Activated T-helper 2 cell treated with anti-CD3 and anti-CD28 coated beads, Interferon-gamma antibody, Interleukin-2, Interleukin-4, amounts not matched to agents 10 μg/mL and 5 μg/mL and 100 μg/mL, durations not matched to agents 14 hours and 24 hours and 36 hours (primary cell): Measurements from ENCODE around the gene DKKL1. TPM values are rescaled to one million over a fixed set of nuclear protein-coding genes. Genes with fewer than 3 reads are reported as not detected.

Source experiments
- DNase-seq: peaks from one replicate; pipeline ENCODE4 v3.0.0; 2021; ENCODE audit warnings: low spot score
- H3K27ac Mint-ChIP-seq: one replicate; pipeline ENCODE4 v1.8.0; 2021; ENCODE audit warnings: mixed read lengths
- H3K27me3 Mint-ChIP-seq: one replicate; pipeline ENCODE4 v1.8.0; 2021; ENCODE audit warnings: low read depth, mixed read lengths
- H3K36me3 Mint-ChIP-seq: one replicate; pipeline ENCODE4 v1.8.0; 2021; ENCODE audit warnings: low read depth, mixed read lengths
- H3K4me1 Mint-ChIP-seq: one replicate; pipeline ENCODE4 v1.8.0; 2021; ENCODE audit warnings: low read depth, mixed read lengths
- H3K4me3 Mint-ChIP-seq: one replicate; pipeline ENCODE4 v1.8.0; 2021; ENCODE audit warnings: low read depth, mild to moderate bottlenecking, moderate library complexity, mixed read lengths
- H3K9me3 Mint-ChIP-seq: one replicate; pipeline ENCODE4 v1.8.0; 2021; ENCODE audit warnings: mixed read lengths
- intact Hi-C: fragments of 100-400 bp; cut with micrococcal nuclease; formaldehyde crosslinking; loops from one replicate; pipeline ENCODE4 v1.15.1; 2023
- total RNA-seq: library from RNA; stranded (reverse); gene quantifications from 2 replicates; pipeline ENCODE4 v1.2.3, GENCODE V29; 2022

DKKL1 gene
- total RNA-seq, 1 donor from 2014 or later, result not detected

DNA sequence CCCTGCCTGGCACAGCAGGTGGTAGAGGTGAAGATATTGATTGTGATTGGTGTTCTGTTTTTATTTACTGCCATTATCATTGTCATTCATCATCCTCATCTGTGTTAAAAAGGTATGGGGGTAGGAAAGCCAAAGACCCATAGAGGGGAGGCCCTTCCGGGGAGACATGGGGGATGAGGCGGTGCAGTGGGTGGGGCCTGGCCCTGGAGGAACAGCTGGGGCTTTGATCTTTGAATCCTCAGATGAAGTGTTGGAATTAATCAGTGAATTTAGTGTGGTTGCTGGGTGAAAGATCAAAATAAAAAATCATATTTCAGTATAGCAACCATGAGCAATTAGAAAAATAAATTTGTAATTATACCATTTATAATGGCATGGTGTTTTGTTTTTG lies 52.1 kb downstream of the DKKL1 start:
- Mint-ChIP-seq H3K27me3 (peaks cover 34% of the 10 kb centered on the region), H3K4me1 (peaks cover 18% of the 10 kb centered on the region), H3K9me3 (no peaks in the 10 kb centered on the region), H3K27ac (no peak overlapping the region), H3K4me3 (no peak overlapping the region), H3K36me3 (no peaks in the 10 kb centered on the region)
- DNase-seq, result no peak
- intact Hi-C loops, result no loop called here

DNA sequence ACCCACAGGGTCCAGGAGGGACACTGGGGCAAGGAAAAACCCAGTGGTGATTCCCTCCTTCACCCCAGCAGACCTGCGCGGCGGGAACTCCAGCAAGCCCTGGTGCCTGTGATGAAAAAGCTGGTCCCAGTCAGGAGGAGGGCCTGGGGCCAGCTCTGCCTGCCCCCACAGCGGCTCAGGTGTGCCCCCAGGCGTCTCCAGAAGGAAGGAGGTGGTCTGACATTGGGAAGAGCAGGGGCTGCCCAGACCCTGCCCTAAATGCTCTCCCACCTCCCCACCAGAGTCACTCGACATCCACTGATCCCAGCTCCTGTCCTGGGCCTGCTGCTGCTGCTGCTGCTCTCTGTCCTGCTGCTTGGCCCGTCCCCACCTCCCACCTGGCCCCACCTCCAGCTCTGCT lies 53.4 kb downstream of the DKKL1 start:
- no peak for DNase-seq
- Mint-ChIP-seq H3K36me3 (no peaks in the 10 kb centered on the region), H3K27me3 (peaks cover 46% of the 10 kb centered on the region), H3K4me3 (no peak overlapping the region), H3K27ac (no peak overlapping the region), H3K9me3 (no peaks in the 10 kb centered on the region), H3K4me1 (peaks cover 14% of the 10 kb centered on the region)
- intact Hi-C loops, result no loop called here

DNA sequence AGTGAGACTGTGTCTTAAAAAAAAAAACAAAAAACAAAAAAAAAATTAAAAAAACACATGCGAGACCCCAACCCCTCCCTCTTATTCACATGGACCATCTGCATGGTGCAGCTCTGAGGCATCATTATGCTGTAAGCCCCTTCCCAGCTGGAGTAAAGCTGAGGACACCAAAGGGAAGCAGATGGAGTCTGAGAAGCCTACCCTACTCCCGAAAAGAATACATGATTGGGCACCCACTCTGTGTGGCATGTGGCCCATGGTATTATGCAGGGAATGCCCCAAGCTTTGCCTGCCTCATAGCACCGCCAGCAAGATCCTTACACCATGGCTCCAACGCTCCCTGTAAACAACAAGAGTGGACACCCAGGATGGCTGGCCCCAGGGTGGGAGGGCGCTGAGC lies 54.8 kb downstream of the DKKL1 start:
- Mint-ChIP-seq H3K27ac (no peak overlapping the region), H3K27me3 (peaks cover 55% of the 10 kb centered on the region), H3K4me3 (no peak overlapping the region), H3K9me3 (no peaks in the 10 kb centered on the region), H3K4me1 (peaks cover 19% of the 10 kb centered on the region), H3K36me3 (no peaks in the 10 kb centered on the region)
- intact Hi-C loops, result no loop called here
- DNase-seq, result no peak

DNA sequence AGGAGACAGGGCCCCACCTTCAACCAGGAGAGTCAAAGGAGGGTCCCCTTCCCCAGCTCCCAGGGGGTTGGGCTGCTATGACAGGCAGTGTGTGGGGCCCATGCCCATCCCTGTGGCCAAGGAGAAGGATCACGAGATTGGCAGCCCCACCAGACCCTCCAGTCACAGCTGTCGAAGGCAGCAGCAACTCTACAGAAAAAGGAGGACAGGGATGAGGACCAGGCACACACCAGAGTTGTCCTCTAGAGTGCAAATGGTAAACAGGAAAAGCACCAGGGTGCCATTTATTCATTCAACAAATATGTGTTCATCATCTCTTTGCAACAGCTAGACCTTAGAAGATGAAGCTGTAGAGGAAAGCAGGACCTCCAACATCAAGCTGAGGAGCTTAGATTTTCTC lies 55.5 kb downstream of the DKKL1 start:
- intact Hi-C loops, result no loop called here
- Mint-ChIP-seq H3K9me3 (no peaks in the 10 kb centered on the region), H3K4me3 (no peak overlapping the region), H3K27ac (no peak overlapping the region), H3K36me3 (no peaks in the 10 kb centered on the region), H3K4me1 (peaks cover 25% of the 10 kb centered on the region), H3K27me3 (peaks cover 60% of the 10 kb centered on the region)
- no peak for DNase-seq

DNA sequence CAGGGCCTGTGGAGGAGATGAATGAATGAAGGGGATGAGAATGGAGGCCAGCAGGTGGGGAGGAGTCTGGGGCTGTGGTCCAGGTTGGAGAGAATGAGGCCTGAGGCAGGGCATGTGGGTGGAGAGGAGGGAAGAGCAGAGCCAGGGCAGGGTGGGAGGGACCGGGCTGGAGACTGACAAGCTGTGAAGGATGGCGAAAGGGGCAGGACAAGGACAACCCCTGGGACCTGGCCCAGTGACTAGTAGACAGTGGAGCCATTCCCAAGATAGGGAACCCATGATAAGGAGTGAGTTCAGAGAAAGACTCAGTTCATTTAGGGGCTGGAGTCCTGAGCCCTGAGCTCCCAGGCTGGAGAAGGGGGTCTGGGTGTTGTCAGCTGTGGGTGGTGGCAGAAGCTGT lies 56.5 kb downstream of the DKKL1 start:
- peak overlapping the region; percentile 30 for H3K4me3 Mint-ChIP-seq
- intact Hi-C loops, result no loop called here
- H3K4me1 Mint-ChIP-seq, result peaks cover 25% of the 10 kb centered on the region
- no peak for DNase-seq
- no peak overlapping the region for H3K27ac Mint-ChIP-seq
- no peaks in the 10 kb centered on the region for H3K9me3 Mint-ChIP-seq
- peaks cover 69% of the 10 kb centered on the region for H3K27me3 Mint-ChIP-seq
- H3K36me3 Mint-ChIP-seq, result no peaks in the 10 kb centered on the region

DNA sequence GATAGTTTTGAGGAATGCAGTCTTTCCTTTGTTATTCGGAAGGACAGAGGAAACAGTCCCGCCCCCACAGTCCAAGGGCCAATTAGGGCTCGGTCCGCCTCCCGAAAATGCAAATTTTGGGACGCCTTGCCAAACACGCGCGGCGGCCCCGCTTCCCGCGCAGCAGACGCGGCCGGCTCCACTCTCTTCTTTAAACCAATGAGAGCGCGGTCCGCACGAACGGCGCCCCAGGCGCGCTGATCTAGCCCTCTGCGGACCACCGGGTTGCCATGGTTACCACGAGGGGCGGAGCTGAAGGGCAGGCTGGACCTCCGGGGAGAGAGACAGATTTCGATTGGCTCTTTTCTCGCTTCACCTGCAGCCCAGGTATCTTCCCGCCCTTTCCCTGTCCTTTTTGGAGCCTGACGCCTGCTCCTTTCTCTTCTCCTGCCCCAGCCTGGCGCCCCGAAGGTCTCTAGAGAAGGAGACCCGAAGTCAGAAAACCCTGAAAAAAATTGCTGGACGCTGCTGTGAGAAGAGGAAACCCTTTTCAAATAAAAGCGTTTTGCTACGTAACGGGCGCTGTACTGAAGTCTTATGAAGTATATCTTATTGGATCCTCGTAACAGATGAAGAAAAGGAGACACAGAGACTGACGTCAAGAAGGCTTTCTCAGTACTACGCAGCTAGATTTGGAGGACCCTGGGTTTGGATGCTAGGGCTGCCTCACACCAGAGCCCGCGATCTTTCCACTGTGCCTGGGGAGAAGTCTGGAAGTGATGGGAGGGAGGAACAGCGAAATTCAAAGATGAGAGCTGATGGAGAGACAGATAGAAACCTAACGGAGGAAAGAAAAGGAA lies 57.6 kb downstream of the DKKL1 start:
- Mint-ChIP-seq H3K4me1 (peaks cover 22% of the 10 kb centered on the region), H3K27ac (no peak overlapping the region), H3K36me3 (no peaks in the 10 kb centered on the region), H3K4me3 (peak overlapping the region; percentile 57), H3K27me3 (peaks cover 77% of the 10 kb centered on the region), H3K9me3 (no peaks in the 10 kb centered on the region)
- DNase-seq, result peak; percentile 48
- intact Hi-C loops, result no loop called here

GRCh38 chr19:49421878-49422202 lies 58.2 kb downstream of the DKKL1 start:
- no peak overlapping the region for H3K27ac Mint-ChIP-seq
- peaks cover 28% of the 10 kb centered on the region for H3K4me1 Mint-ChIP-seq
- no peaks in the 10 kb centered on the region for H3K9me3 Mint-ChIP-seq
- intact Hi-C loops, result no loop called here
- peaks cover 82% of the 10 kb centered on the region for H3K27me3 Mint-ChIP-seq
- no peaks in the 10 kb centered on the region for H3K36me3 Mint-ChIP-seq
- peak overlapping the region; percentile 57 for H3K4me3 Mint-ChIP-seq
- DNase-seq, result no peak

GRCh38 chr19:49422407-49423070 lies 58.9 kb downstream of the DKKL1 start:
- DNase-seq, result peak; percentile 68
- H3K9me3 Mint-ChIP-seq, result no peaks in the 10 kb centered on the region
- H3K27me3 Mint-ChIP-seq, result peaks cover 86% of the 10 kb centered on the region
- H3K4me3 Mint-ChIP-seq, result peak overlapping the region; percentile 72
- no peak overlapping the region for H3K27ac Mint-ChIP-seq
- intact Hi-C loops, result no loop called here
- H3K36me3 Mint-ChIP-seq, result no peaks in the 10 kb centered on the region
- H3K4me1 Mint-ChIP-seq, result peaks cover 33% of the 10 kb centered on the region

GRCh38 chr19:49423071-49423984 lies 59.7 kb downstream of the DKKL1 start, which contains the start of gene PTH2:
Gene PTH2, minus strand, starts transcription at chr19:49423441. Its CDS starts 102 bp downstream, at chr19:49423339.
- intact Hi-C loops, result no loop called here
- peak within 1 kb of the TSS; percentile 72 for H3K4me3 Mint-ChIP-seq
- no peak within 1 kb of the TSS for H3K27ac Mint-ChIP-seq
- no peaks in the 10 kb centered on the region for H3K36me3 Mint-ChIP-seq
- no peak for DNase-seq
- H3K4me1 Mint-ChIP-seq, result peaks cover 37% of the 10 kb centered on the region
- H3K27me3 Mint-ChIP-seq, result peaks cover 87% of the 10 kb centered on the region
- no peaks in the 10 kb centered on the region for H3K9me3 Mint-ChIP-seq

DNA sequence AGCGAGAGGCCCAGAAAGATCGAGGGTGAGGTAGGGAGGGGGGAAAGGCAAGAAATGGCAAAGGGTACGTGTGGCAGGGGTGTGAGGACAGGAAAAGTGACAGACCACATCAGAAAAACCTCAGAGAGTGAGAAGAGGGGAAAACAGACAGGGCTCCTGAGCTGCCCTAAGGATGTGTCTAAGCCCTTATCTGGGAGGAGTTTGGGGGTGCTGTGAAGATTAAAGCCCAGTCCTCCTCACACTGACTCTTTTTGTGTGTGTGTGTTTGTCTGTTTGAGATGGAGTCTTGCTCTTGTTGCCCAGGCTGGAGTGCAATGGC lies 60.3 kb downstream of the DKKL1 start:
- no peaks in the 10 kb centered on the region for H3K9me3 Mint-ChIP-seq
- no peaks in the 10 kb centered on the region for H3K36me3 Mint-ChIP-seq
- DNase-seq, result no peak
- peaks cover 37% of the 10 kb centered on the region for H3K4me1 Mint-ChIP-seq
- peak overlapping the region; percentile 19 for H3K4me3 Mint-ChIP-seq
- H3K27ac Mint-ChIP-seq, result no peak overlapping the region
- intact Hi-C loops, result no loop called here
- peaks cover 86% of the 10 kb centered on the region for H3K27me3 Mint-ChIP-seq
